H1 (cell line): ENCODE data around the gene RFLNA. TPM values are rescaled to one million over a fixed set of nuclear protein-coding genes. Genes with fewer than 3 reads are reported as not detected.

Experiments
- CTCF ChIA-PET: fragments of 300-600 bp; sonication (Branson Sonifier 250); formaldehyde crosslinking; loops from one replicate; lab custom pipeline; 2021; ENCODE audit not compliant: partially characterized antibody; lab: Charles Lee
- POLR2A ChIA-PET: fragments of 300-600 bp; sonication (Branson Sonifier 250); formaldehyde crosslinking; loops from one replicate; lab custom pipeline; 2021; ENCODE audit warnings: inconsistent platforms; ENCODE audit not compliant: partially characterized antibody; lab: Charles Lee
- DNase-seq, 2 experiments: peaks; one replicate each; pipeline versions ENCODE4 v3.0.0 to v3.0.0-alpha.2; 2010 to 2022; ENCODE audit warnings: low spot score in 2 of 2, low read depth in 1 of 2, mixed read lengths in 1 of 2
- FAIRE-seq: peaks from 2 replicates; lab custom pipeline; 2011; peaks lifted over from hg19 to GRCh38; lab: Jason Lieb, UNC
- H2AFZ ChIP-seq: 2 replicates; pipeline ENCODE4 v1.8.1; 2012; ENCODE audit warnings: low read length, inconsistent platforms
- H2AK5ac ChIP-seq: 2 replicates; pipeline ENCODE4 v1.6.1; 2013; ENCODE audit warnings: low read depth, low read length
- H2BK120ac ChIP-seq: replicated peaks from 2 replicates; pipeline ENCODE3; 2013; ENCODE audit warnings: low read depth, low read length, inconsistent platforms
- H2BK12ac ChIP-seq: 2 replicates; pipeline ENCODE4 v1.6.1; 2013; ENCODE audit warnings: low read depth, low read length
- H2BK15ac ChIP-seq: 2 replicates; pipeline ENCODE4 v1.6.1; 2013; ENCODE audit warnings: low read length
- H2BK20ac ChIP-seq: 2 replicates; pipeline ENCODE4 v1.6.1; 2013; ENCODE audit warnings: low read length
- H2BK5ac ChIP-seq: 2 replicates; pipeline ENCODE4 v1.6.1; 2013; ENCODE audit warnings: low read depth, low read length
- H3K14ac ChIP-seq: 2 replicates; pipeline ENCODE4 v1.6.1; 2013; ENCODE audit warnings: inconsistent platforms; ENCODE audit not compliant: insufficient read length
- H3K18ac ChIP-seq: 2 replicates; pipeline ENCODE4 v1.6.1; 2013; ENCODE audit warnings: low read length; ENCODE audit errors: extremely low read depth
- H3K23ac ChIP-seq: 2 replicates; pipeline ENCODE4 v1.6.1; 2013; ENCODE audit warnings: inconsistent platforms; ENCODE audit not compliant: insufficient read length
- H3K23me2 ChIP-seq: 2 replicates; pipeline ENCODE4 v1.6.1; 2013; ENCODE audit warnings: low read depth, low read length
- H3K27ac ChIP-seq: 2 replicates; pipeline ENCODE4 v1.6.1; 2011; ENCODE audit warnings: low read depth, low read length, inconsistent platforms
- H3K27me3 ChIP-seq, 4 experiments: replicated peaks in 1 of 4; 1 replicate in 1 of 4; 2 replicates in 3 of 4; pipeline versions ENCODE4 v1.6.1 to v1.8.1; 2011 to 2013; ENCODE audit warnings: low read length in 3 of 4, mild to moderate bottlenecking in 3 of 4, inconsistent platforms in 2 of 4, mixed read lengths in 2 of 4, moderate library complexity in 1 of 4; ENCODE audit not compliant: control insufficient read depth in 3 of 4, insufficient read depth in 3 of 4; ENCODE audit errors: extremely low read depth in 1 of 4
- H3K36me3 ChIP-seq, 4 experiments: 2 replicates each; pipeline versions ENCODE4 v1.6.1 to v1.8.1; 2011 to 2013; ENCODE audit warnings: mild to moderate bottlenecking in 4 of 4, low read length in 3 of 4, moderate library complexity in 2 of 4, control low read depth in 1 of 4, inconsistent platforms in 1 of 4; ENCODE audit not compliant: insufficient read depth in 4 of 4, control insufficient read depth in 2 of 4
- H3K4ac ChIP-seq: replicated peaks from 2 replicates; pipeline ENCODE3; 2013; ENCODE audit warnings: low read length, low read depth, mixed read lengths, inconsistent platforms; ENCODE audit not compliant: insufficient read length
- H3K4me1 ChIP-seq, 4 experiments: replicated peaks in 1 of 4; 1 replicate in 1 of 4; 2 replicates in 3 of 4; pipeline versions ENCODE4 v1.6.1 to v1.8.1; 2011 to 2013; ENCODE audit warnings: low read length in 3 of 4, inconsistent platforms in 2 of 4, mixed read lengths in 1 of 4; ENCODE audit not compliant: insufficient read depth in 4 of 4, control insufficient read depth in 3 of 4
- H3K4me2 ChIP-seq, 2 experiments: 2 replicates each; pipeline versions ENCODE4 v1.6.1 to v1.8.1; 2011 to 2013; ENCODE audit warnings: low read depth in 2 of 2, low read length in 2 of 2, control low read depth in 1 of 2, inconsistent platforms in 1 of 2, mild to moderate bottlenecking in 1 of 2; ENCODE audit not compliant: insufficient read depth in 1 of 2
- H3K4me3 ChIP-seq, 4 experiments: fragments of 200-600, 300-600 bp in 1 of 4; sonication (generic), shearing (Covaris generic), sonication (Bioruptor Twin) in 1 of 4; 2 replicates each; pipeline versions ENCODE4 v1.5.1 to v1.8.1; 2011 to 2016; ENCODE audit warnings: low read length in 4 of 4, low read depth in 3 of 4, control low read depth in 2 of 4, inconsistent platforms in 2 of 4, mild to moderate bottlenecking in 2 of 4, mixed read lengths in 1 of 4, moderate library complexity in 1 of 4; ENCODE audit not compliant: insufficient read depth in 2 of 4; ENCODE audit errors: extremely low read depth in 1 of 4
- H3K56ac ChIP-seq: replicated peaks from 2 replicates; pipeline ENCODE3; 2013; ENCODE audit warnings: low read depth, mild to moderate bottlenecking, mixed read lengths, low read length, inconsistent platforms; ENCODE audit not compliant: insufficient read length
- H3K79me1 ChIP-seq: 2 replicates; pipeline ENCODE4 v1.6.1; 2013; ENCODE audit warnings: low read depth, low read length, control low read depth
- H3K79me2 ChIP-seq, 2 experiments: 2 replicates each; pipeline versions ENCODE4 v1.6.1 to v1.8.1; 2012 to 2013; ENCODE audit warnings: low read length in 2 of 2, mild to moderate bottlenecking in 2 of 2, inconsistent platforms in 1 of 2; ENCODE audit not compliant: insufficient read depth in 2 of 2, control insufficient read depth in 1 of 2
- H3K9ac ChIP-seq, 4 experiments: replicated peaks in 1 of 4; 1 replicate in 1 of 4; 2 replicates in 3 of 4; pipeline versions ENCODE4 v1.6.1 to v1.8.1; 2011 to 2013; ENCODE audit warnings: low read depth in 3 of 4, low read length in 3 of 4, control low read depth in 2 of 4, mild to moderate bottlenecking in 2 of 4, moderate library complexity in 2 of 4, inconsistent platforms in 1 of 4; ENCODE audit errors: extremely low read depth in 1 of 4
- H3K9me3 ChIP-seq, 2 experiments: 2 replicates each; pipeline versions ENCODE4 v1.6.1 to v1.8.1; 2012 to 2013; ENCODE audit warnings: mild to moderate bottlenecking in 2 of 2, moderate library complexity in 2 of 2, control low read depth in 1 of 2, inconsistent platforms in 1 of 2, low read depth in 1 of 2, low read length in 1 of 2, mixed read lengths in 1 of 2; ENCODE audit not compliant: insufficient read depth in 2 of 2
- H4K20me1 ChIP-seq, 2 experiments: replicated peaks in 1 of 2; 2 replicates each; pipeline versions ENCODE3 to v1.8.1; 2011 to 2013; ENCODE audit warnings: inconsistent platforms in 2 of 2, low read length in 2 of 2, mild to moderate bottlenecking in 1 of 2; ENCODE audit not compliant: insufficient read depth in 2 of 2, control insufficient read depth in 1 of 2
- H4K5ac ChIP-seq: 2 replicates; pipeline ENCODE4 v1.6.1; 2013; ENCODE audit warnings: low read length, low read depth, mixed read lengths, inconsistent platforms; ENCODE audit not compliant: insufficient read length
- H4K8ac ChIP-seq: 2 replicates; pipeline ENCODE4 v1.8.0; 2013; ENCODE audit warnings: mild to moderate bottlenecking, moderate library complexity, low read length, inconsistent platforms; ENCODE audit not compliant: insufficient read depth; ENCODE audit errors: extremely low read depth
- H4K91ac ChIP-seq: replicated peaks from 2 replicates; pipeline ENCODE3; 2013; ENCODE audit warnings: low read length, mixed read lengths, inconsistent platforms; ENCODE audit not compliant: insufficient read length
- BACH1 ChIP-seq: IDR thresholded peaks from 2 replicates; pipeline ENCODE4 v1.6.1; 2012; ENCODE audit warnings: low read length, improper control_type of control experiment
- CTBP2 ChIP-seq: IDR thresholded peaks from 2 replicates; pipeline ENCODE4 v1.7.0; 2011; ENCODE audit warnings: borderline replicate concordance, mild to moderate bottlenecking, moderate library complexity, mixed read lengths, low read length; ENCODE audit not compliant: insufficient read depth, insufficient read length
- KDM1A ChIP-seq: fragments of 200-600, 300-600 bp; sonication (generic); IDR thresholded peaks from 2 replicates; pipeline ENCODE4 v1.7.1; 2016; ENCODE audit warnings: mild to moderate bottlenecking, low read length, borderline replicate concordance
- NRF1 ChIP-seq: IDR thresholded peaks from 2 replicates; pipeline ENCODE4 v1.6.1; 2011; ENCODE audit warnings: mild to moderate bottlenecking, low read depth, low read length, improper control_type of control experiment
- PHF8 ChIP-seq: fragments of 200-600 bp; sonication (generic); conservative IDR thresholded peaks from 2 replicates; pipeline ENCODE4 v1.7.1; 2012; ENCODE audit warnings: low read depth, mild to moderate bottlenecking, inconsistent platforms, low read length, moderate library complexity
- RAD21 ChIP-seq, 2 experiments: IDR thresholded peaks in 1 of 2; conservative IDR thresholded peaks in 1 of 2; 2 replicates each; pipeline ENCODE4 v1.6.1; 2011; ENCODE audit warnings: low read depth in 2 of 2, low read length in 2 of 2, improper control_type of control experiment in 1 of 2, inconsistent platforms in 1 of 2, mild to moderate bottlenecking in 1 of 2, moderate library complexity in 1 of 2
- SP1 ChIP-seq: IDR thresholded peaks from 2 replicates; pipeline ENCODE4 v1.6.1; 2011; ENCODE audit warnings: low read depth, low read length
- SRF ChIP-seq: IDR thresholded peaks from 2 replicates; pipeline ENCODE4 v1.6.1; 2011; ENCODE audit warnings: mild to moderate bottlenecking, low read depth, low read length, moderate library complexity
- WGBS, 2 experiments: shearing (Covaris generic) in 1 of 2; methylation state at CpG; one replicate each; pipeline versions ENCODE4 v1.1.6 to v1.1.7; 2013 to 2015; ENCODE audit warnings: low lambda C conversion rate in 2 of 2, mixed read lengths in 2 of 2, inconsistent platforms in 1 of 2, low coverage in 1 of 2, missing lambda C conversion rate in 1 of 2; ENCODE audit not compliant: insufficient replicate concordance in 2 of 2, insufficient coverage in 1 of 2, insufficient read length in 1 of 2; ENCODE audit errors: extremely low coverage in 1 of 2, missing lambda C conversion rate in 1 of 2; 5-methylcytosine and 5-hydroxymethylcytosine counted together
- polyA plus RNA-seq, 7 experiments: library from polyadenylated mRNA; depleted of rRNA in 3 of 7; stranded (reverse) in 5 of 7; unstranded in 2 of 7; fragments of >200 nt in 5 of 7; fragments of 200-250 nt in 2 of 7; gene quantifications; 1 replicate in 5 of 7; 2 replicates in 1 of 7; 4 replicates in 1 of 7; pipeline versions ENCODE4 v1.2.1 to v1.2.3, GENCODE V29; 2011 to 2013; ENCODE audit warnings: missing spikeins in 2 of 7, mixed read lengths in 2 of 7
- total RNA-seq: library from RNA; stranded (reverse); fragmentation: NEBNext Ultra II Directional; extraction: Animal tissue kit (Norgen Biotek cat#: 25700); gene quantifications from 2 replicates; pipeline ENCODE4 v1.2.1, GENCODE V29; 2021
- TF ChIP-seq, protein P1 (sequence below): IDR thresholded peaks from 2 replicates; pipeline ENCODE4 v1.6.1; 2012; ENCODE audit warnings: inconsistent platforms
- TF ChIP-seq, protein P2 (sequence below): IDR thresholded peaks from 2 replicates; pipeline ENCODE4 v1.6.1; 2011; ENCODE audit warnings: low read depth, mild to moderate bottlenecking, low read length; ENCODE audit not compliant: insufficient read depth

RFLNA gene
- total and polyA plus RNA-seq, 2 of the 8 experiments (the other 6 are each of a cell fraction or from before 2014, with no cell fraction given), result 6.4 to 6.6 TPM

DNA sequence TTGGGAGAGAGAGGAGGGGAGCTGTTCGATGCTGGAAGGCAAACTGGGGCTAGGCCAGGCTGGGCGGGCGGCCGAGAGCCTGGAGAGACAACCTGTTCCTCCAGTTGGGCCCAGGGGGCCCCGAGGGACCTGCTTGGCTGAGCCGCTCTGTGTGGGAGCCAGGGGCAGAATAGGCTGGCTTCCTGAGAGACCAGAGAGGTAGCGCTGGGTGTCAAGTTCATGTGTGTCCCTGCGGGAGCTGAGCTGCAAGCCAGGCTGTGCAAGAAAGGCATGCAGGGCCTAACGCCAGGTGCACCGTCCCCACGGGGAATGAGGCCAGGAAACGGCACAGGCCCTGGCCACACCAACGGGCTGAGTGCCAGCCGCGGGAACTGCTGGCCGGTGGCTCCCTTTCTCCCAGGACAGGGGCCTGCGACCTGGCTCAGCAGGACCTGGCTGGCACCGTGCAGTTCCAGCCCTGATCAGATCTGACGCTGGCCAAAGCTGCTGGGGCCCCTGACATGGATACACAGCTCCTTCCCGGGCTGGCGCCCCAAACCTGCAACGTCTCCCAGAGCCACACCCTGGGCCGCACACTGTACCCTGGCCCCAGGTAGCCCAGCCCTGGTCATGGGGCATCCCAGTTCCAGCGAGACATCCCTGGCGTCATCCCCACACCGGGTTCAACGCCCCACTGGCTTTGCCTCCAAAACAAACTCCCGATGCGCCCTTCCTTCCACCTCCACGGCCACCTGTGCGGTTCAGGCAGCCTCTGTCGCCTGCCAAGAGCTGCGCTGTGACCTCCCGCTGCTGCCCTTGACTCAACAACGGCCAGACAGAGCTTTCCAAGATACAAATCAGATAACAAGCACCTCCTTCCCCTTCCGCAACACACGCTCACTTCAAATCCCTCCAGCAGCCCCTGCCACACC, 65.0 kb downstream of the RFLNA start:
- POLR2A ChIA-PET, result no interaction called here
- Histone ChIP-seq H3K23me2 (no peaks in the 10 kb centered on the region; the same call in 1 of the 2 replicates), H2BK15ac (no peak overlapping the region), H3K4me1 (no peaks in the 10 kb centered on the region), H2BK12ac (no peak overlapping the region), H4K8ac (no peak overlapping the region; the same call in 1 of the 2 replicates), H4K5ac (no peak overlapping the region), H2BK5ac (no peak overlapping the region), H3K4ac (no peak overlapping the region), H3K4me2 (no peak overlapping the region), H2BK20ac (no peak overlapping the region), H4K91ac (no peak overlapping the region), H3K79me2 (no peaks in the 10 kb centered on the region), H3K9me3 (no peaks in the 10 kb centered on the region), H3K4me3 (no peak overlapping the region), H4K20me1 (peaks cover 6 to 12% of the 10 kb centered on the region in 2 experiments), H2BK120ac (no peak overlapping the region), H3K36me3 (peaks cover 14 to 46% (median 20%) of the 10 kb centered on the region in 4 experiments), H3K18ac (no peak overlapping the region), H3K79me1 (peaks cover 7% of the 10 kb centered on the region), H3K9ac (no peak overlapping the region), H3K27ac (no peak overlapping the region), H3K23ac (no peak overlapping the region), H3K27me3 (no peaks in the 10 kb centered on the region), H2AFZ (no peak overlapping the region), H2AK5ac (no peak overlapping the region), H3K14ac (no peak overlapping the region), H3K56ac (no peak overlapping the region)
- DNase-seq (no peak), FAIRE-seq (no peak)
- CTCF ChIA-PET, result interaction anchor here (0.6 to 1.9 kb wide), 9 partner anchors 9 to 412 kb away, joined by 3 to 8 read pairs (median 5); no protein-coding TSS in a partner anchor
- 88% methylated on average over 33 of the region's 37 CpGs; no CpG with 5 or more reads in 1 of the 2 experiments for WGBS, 2 experiments
- no peak for TF ChIP-seq RAD21 (IDR thresholded peaks at IDR 0.05 in 1 of 2, conservative IDR thresholded peaks at IDR 0.05 in 1 of 2; ENCODE audit: low read depth in 2 of 2, low read length in 2 of 2)
- no peak for TF ChIP-seq PHF8
- no peak for TF ChIP-seq CTBP2
- TF ChIP-seq NRF1, result no peak
- TF ChIP-seq, protein P1, sequence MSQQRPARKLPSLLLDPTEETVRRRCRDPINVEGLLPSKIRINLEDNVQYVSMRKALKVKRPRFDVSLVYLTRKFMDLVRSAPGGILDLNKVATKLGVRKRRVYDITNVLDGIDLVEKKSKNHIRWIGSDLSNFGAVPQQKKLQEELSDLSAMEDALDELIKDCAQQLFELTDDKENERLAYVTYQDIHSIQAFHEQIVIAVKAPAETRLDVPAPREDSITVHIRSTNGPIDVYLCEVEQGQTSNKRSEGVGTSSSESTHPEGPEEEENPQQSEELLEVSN, result no peak
- no peak for TF ChIP-seq KDM1A
- TF ChIP-seq SRF, result no peak
- no peak for TF ChIP-seq BACH1
- TF ChIP-seq, protein P2, sequence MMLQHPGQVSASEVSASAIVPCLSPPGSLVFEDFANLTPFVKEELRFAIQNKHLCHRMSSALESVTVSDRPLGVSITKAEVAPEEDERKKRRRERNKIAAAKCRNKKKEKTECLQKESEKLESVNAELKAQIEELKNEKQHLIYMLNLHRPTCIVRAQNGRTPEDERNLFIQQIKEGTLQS, result no peak
- TF ChIP-seq SP1, result no peak
